Body of pancreas (tissue), 4 donors: ENCODE data around the gene ZP4. TPM values are rescaled to one million over a fixed set of nuclear protein-coding genes. Genes with fewer than 3 reads are reported as not detected.
A peak's percentile ranks its signal among the peaks of the same experiment; 100 is the strongest.

Source experiments
- ATAC-seq: fragments of 150-250 bp; one replicate; pipeline ENCODE4 v1.9.1; 2016
- DNase-seq, 4 donors: peaks; one replicate each; pipeline ENCODE4 v3.0.0-alpha.2; 2019
- H3K27ac ChIP-seq, 4 donors: fragments of 200-600 bp; sonication (generic); 1 replicate in 3 of 4; 2 replicates in 1 of 4; pipeline versions ENCODE4 v1.5.1 to v1.6.1; 2016 to 2019; ENCODE audit warnings: mild to moderate bottlenecking in 1 of 4, mixed read lengths in 1 of 4, moderate library complexity in 1 of 4
- H3K27me3 ChIP-seq, 2 donors: fragments of 200-600 bp; sonication (generic); one replicate each; pipeline ENCODE4 v1.6.0; 2016; ENCODE audit warnings: mild to moderate bottlenecking in 1 of 2
- H3K36me3 ChIP-seq, 2 donors: fragments of 200-600 bp; sonication (generic); replicated peaks in 1 of 2; 2 replicates each; pipeline ENCODE4 v1.5.1; 2016; ENCODE audit warnings: low read depth in 2 of 2; ENCODE audit not compliant: insufficient read depth in 1 of 2
- H3K4me1 ChIP-seq: fragments of 200-600 bp; sonication (generic); one replicate; pipeline ENCODE4 v1.6.0; 2016
- H3K4me3 ChIP-seq, 2 donors: fragments of 200-600 bp; sonication (generic); 1 replicate in 1 of 2; 2 replicates in 1 of 2; pipeline ENCODE4 v1.5.1; 2016 to 2019
- H3K9me3 ChIP-seq, 3 donors: fragments of 200-600 bp; sonication (generic); 1 replicate in 2 of 3; 2 replicates in 1 of 3; pipeline ENCODE4 v1.5.1; 2016
- CTCF ChIP-seq, 7 experiments: fragments of 450-650 bp in 4 of 7; fragments of 200-600 bp in 3 of 7; sonication (generic) in 3 of 7; IDR thresholded peaks; one replicate each; pipeline ENCODE4 v1.5.1; 2016 to 2019; ENCODE audit warnings: antibody characterized with exemption in 7 of 7
- POLR2A ChIP-seq, 3 donors: fragments of 450-650 bp; IDR thresholded peaks; one replicate each; pipeline ENCODE4 v1.6.1; 2016; ENCODE audit warnings: antibody characterized with exemption in 3 of 3, mild to moderate bottlenecking in 2 of 3
- WGBS, 2 donors: methylation state at CpG; one replicate each; pipeline ENCODE4 v1.1.5; 2017; 5-methylcytosine and 5-hydroxymethylcytosine counted together
- intact Hi-C: fragments of 100-400 bp; cut with DNase I; formaldehyde crosslinking; loops from one replicate; pipeline ENCODE4 v1.15.1; 2023
- total RNA-seq, 2 donors: library from RNA; depleted of rRNA; stranded (reverse); fragments of >200 nt; gene quantifications; one replicate each; pipeline ENCODE4 v1.1.0, GENCODE V29; 2016

Gene ZP4
- total RNA-seq, 2 donors from 2014 or later = not detected

DNA sequence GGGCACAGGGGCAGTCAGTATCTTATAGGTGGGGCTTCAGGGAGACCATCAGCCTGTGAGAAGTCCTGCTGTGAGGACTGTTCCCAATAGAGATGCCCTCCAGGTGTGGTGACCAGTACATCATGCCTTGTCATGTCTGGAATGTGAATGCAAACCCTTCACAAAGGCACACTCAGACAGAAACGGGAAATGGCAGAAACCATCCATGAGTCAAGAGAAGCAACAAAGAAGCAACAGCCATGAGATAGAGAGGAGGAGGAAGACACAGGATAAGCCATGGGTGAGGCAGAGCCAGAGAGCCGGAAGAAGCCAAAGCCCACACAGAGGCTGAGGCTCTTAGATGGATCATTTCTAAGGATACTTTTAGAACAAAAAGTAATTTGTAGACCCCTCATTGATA, 20.1 kb upstream of the ZP4 start:
- DNase-seq = no peak
- H3K27ac ChIP-seq = no peak overlapping the region
- H3K9me3 ChIP-seq = no peaks in the 10 kb centered on the region
- ATAC-seq = no peak
- WGBS, 2 donors = 83% methylated on average over 2 of the region's 2 CpGs
- H3K27me3 ChIP-seq = no peaks in the 10 kb centered on the region
- TF ChIP-seq CTCF (IDR thresholded peaks at IDR 0.05) (no peak), POLR2A (IDR thresholded peaks at IDR 0.05) (no peak)
- H3K4me1 ChIP-seq = no peaks in the 10 kb centered on the region
- no peaks in the 10 kb centered on the region for H3K36me3 ChIP-seq
- H3K4me3 ChIP-seq = no peak overlapping the region
- intact Hi-C loops = no loop called here

DNA sequence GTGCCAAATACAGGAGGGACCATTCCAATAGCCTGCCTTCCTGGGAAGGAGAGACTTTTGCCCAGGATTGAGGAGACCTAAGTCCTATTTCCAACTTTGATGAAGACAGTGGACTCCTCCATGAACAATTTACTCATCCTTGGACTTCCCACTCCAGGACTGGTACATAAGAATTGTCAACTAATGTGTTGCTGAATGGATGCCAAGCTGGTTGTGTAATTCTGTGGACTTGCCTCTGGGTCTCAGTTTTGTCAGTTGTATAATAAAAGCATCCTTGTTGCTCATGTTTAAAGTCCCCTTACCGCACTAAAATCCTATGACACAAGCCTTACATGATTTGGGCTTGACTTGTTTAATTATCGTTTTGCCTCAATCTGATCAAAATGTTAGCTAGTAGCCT, 13.2 kb upstream of the ZP4 start:
- Histone ChIP-seq H3K27me3 (no peaks in the 10 kb centered on the region), H3K4me3 (no peak overlapping the region), H3K36me3 (no peaks in the 10 kb centered on the region), H3K4me1 (peaks cover 8% of the 10 kb centered on the region), H3K9me3 (no peaks in the 10 kb centered on the region), H3K27ac (no peak overlapping the region)
- DNase-seq (no peak), ATAC-seq (no peak)
- intact Hi-C loops = no loop called here
- WGBS, 2 donors = 88% methylated on average over 2 of the region's 2 CpGs
- TF ChIP-seq CTCF (IDR thresholded peaks at IDR 0.05) (no peak), POLR2A (IDR thresholded peaks at IDR 0.05) (no peak)

DNA sequence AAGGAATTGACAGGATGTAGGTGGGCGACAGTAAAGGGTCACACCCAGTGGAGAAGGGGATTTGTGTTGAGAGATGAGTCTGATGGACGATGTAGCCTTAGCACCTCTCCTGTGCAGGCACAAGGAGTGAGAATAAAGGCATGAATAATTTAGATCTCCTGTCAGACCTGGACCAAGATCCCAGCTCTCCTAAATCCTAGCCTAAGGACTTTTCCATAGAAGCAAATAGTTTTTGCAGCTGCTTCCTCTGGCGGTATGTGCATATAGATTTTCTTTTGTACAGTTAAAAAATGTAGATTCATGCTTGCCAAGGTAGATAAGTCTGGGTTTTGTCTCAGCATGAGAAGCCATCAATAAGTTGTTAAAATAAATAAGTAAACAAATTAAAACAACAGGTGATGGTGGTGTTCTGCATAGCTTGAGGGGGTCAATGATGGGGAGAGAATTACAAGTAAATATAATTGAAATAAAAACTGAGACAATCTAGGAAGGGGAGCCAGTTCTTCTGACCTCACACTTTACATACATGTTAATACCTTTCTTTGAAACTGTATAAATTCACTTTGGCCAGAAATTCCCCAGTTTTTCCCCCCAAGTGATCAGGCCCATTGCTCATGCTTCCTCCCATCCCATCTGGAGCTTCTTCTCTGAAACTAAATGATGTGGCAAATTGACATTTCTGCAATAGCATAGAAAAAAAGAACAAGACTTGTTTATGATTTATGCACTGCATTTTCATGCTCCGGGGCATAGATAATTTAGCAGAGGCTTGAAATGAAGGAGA, 12.4 kb upstream of the ZP4 start:
- ATAC-seq (no peak), DNase-seq (no peak)
- H3K36me3 ChIP-seq = no peaks in the 10 kb centered on the region
- TF ChIP-seq POLR2A (IDR thresholded peaks at IDR 0.05) = no peak
- no peak for TF ChIP-seq CTCF (IDR thresholded peaks at IDR 0.05)
- no peaks in the 10 kb centered on the region for H3K9me3 ChIP-seq
- H3K27ac ChIP-seq = no peak overlapping the region
- WGBS, 2 donors = 60 to 71% methylated on average over 4 of the region's 4 CpGs
- H3K4me1 ChIP-seq = peaks cover 8% of the 10 kb centered on the region
- no peaks in the 10 kb centered on the region for H3K27me3 ChIP-seq
- no peak overlapping the region for H3K4me3 ChIP-seq
- intact Hi-C loops = no loop called here

DNA sequence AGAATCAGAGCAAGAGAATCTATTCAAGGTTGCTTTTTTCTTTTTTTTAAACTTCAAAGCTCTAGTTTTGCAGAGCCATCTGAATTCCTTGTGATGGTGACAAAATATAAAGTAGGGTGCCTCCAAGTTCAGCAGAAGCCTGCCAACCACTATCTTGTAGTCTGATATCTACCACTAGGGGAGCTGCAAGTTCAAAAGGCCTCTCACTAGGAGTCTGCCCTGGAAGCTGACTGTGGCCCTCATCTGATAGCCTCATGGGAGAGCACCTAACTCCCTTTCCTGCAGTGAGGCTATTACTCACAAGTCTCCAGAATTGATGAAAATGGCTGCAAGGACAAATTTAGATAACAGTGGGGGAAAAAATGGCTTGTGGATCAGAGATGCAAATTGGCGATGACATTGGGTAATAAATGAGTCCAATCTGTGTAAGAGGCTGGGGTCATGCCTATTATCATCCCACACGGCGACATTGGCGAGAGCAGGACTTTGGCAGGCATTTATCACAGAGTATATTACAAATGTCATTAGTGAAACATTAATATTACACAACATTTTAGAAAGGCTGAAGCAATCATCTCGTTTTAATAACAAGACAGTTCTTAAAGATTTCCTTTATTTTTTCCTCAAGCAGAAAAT, 10.7 kb upstream of the ZP4 start:
- WGBS, 2 donors = 28 to 29% methylated on average over 5 of the region's 5 CpGs
- intact Hi-C loops = no loop called here
- ATAC-seq = peak; percentile 60
- H3K27ac ChIP-seq = no peak overlapping the region
- peaks cover 8% of the 10 kb centered on the region for H3K4me1 ChIP-seq
- peak; percentile 12 to 32 (median 26) for DNase-seq
- H3K36me3 ChIP-seq = no peaks in the 10 kb centered on the region
- H3K9me3 ChIP-seq = no peaks in the 10 kb centered on the region
- TF ChIP-seq POLR2A (IDR thresholded peaks at IDR 0.05) (no peak), CTCF (IDR thresholded peaks at IDR 0.05) (peak in 6 of 7 experiments; percentile 36 to 46 (median 41))
- no peaks in the 10 kb centered on the region for H3K27me3 ChIP-seq
- no peak overlapping the region for H3K4me3 ChIP-seq
